IPS-NIHi7 (cell line): ENCODE measurements around the gene TBC1D22A.

Experiments used
- DNase-seq: peaks from one replicate; pipeline ENCODE4 v3.0.0; 2012; ENCODE audit warnings: mixed read lengths; ENCODE audit errors: extremely low spot score

Gene TBC1D22A

DNA sequence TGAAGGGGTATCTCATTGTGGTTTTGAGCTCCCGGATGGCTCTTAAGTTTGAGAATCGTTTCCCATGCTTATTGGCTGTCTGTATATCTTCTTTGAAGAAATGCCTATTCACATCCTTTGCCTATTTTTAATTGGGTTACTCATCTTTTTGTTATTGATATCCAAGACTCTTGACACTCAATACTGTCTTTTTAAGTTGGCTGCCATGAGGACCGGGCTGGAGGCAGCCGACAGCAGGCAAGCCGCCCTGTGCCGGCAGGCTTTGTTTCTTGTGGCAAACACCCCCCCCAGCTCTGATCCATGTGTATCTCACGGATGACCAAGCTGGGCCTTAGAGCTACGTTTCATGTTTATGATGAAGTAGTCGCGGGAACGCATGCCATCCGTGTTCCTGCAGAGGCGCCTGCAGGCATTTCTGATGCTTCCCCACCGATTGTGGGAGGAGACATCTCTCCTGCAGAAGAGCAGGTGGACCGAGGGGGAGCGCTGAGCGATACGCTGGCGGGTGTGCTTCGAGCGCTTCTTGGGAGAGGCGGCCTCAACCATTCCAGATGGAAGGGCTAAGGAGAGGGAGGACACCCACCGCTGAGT is 95.8 kb downstream of the TBC1D22A start:
- DNase-seq = no peak

DNA sequence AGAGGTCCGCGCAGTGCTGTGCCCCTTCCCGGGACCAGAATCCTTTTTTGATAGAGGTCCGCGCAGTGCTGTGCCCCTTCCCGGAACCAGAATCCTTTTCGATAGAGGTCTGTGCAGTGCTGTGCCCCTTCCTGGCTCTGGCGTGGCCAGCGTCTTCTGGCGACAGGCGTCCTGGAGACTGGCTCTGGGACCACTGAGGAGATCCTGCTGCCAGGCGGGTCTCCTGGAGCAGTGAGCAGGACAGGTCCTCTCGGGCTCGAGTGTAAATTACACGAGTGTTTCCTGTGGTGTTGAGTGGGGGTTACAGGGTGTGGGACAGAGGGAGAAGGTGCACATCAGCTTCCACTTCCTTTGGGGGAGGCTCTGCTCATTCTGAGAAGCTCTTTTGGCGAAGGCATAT is 98.1 kb downstream of the TBC1D22A start:
- DNase-seq = peak; percentile 7

DNA sequence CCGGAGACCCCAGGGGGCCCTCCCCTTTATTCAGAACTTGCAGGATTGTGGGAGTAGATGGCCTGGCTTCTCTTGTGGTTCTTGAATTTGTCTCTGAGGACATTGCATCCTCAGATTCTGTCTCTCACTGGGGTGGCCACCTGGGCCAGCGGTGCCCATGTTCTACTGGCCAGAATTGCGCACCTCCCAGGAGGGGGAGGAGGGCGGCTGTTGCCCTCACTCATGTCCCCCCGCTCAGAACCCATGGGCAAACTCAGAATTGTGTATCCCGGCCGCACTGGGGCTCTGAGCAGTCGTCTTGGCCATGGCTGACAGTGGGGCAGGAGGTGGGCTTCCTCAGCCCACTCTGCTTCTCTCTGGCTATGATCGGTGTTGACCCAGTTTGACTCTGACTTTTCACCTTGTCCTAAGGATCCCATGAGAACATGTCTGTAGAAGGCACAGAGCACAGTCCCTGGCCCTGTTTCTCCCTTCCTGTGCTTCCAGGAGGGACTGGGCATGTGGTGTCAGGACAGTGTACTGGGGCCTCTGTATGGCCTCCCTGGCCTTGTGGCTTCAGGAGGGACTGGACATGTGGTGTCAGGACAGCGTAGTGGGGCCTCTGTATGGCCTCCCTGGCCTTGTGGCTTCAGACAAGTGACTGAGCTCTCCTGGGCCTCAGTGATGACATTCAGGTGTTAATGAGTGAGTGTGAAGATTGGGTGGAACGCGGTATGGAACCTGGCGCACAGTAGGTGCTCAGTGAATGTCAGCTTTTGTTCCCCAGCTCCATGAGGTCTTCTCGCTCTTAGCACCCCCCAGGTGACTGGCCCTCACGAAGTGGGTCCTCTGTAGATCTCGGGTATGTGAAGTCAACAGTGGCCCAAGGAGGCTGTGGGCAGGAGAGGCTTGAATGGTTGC is 99.3 kb downstream of the TBC1D22A start:
- DNase-seq = no peak

DNA sequence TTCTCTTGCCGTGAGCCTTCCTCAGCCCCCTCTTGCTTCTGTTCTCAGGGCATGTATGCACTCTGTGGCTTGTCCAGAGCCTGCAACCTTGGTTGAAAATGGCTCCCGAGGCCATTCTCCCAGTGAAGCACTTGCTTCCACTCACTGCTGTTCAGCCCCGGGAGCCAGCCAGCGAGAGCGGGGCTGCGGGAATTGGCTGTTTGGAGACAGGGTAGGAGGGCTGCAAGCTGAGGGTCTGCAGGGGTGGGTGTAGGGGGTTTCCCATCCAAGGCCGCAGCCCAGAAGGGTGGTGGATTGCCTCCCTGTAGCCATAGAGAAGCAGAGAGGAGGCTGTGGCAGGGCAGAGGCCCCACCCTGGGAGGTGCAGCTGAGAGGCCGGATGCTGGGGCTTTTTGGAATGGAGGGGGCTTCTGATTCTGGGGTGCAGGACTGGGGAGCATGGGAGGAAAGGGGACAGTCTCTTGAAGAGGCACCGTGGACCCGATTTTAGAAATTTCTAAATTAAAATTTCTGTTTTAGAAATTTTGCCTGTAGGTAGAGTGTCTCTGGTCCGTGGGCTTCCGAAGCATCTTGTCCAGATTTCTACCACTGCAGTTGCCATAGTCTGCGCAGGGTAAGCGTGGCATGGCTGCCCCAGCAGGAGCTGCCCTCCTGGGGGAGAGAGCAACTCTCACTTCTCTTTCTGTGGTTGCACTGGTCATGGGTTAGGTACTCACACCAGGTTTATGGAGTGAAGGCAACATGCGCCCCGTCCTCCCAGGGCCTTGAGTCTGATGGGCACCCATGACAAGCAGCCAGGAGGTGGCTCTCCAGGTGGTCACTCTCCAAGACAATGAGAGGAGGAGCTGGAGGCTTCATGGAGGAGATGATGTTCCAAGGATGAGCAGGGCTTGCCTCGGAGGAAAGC is 100.2 kb downstream of the TBC1D22A start:
- no peak for DNase-seq

DNA sequence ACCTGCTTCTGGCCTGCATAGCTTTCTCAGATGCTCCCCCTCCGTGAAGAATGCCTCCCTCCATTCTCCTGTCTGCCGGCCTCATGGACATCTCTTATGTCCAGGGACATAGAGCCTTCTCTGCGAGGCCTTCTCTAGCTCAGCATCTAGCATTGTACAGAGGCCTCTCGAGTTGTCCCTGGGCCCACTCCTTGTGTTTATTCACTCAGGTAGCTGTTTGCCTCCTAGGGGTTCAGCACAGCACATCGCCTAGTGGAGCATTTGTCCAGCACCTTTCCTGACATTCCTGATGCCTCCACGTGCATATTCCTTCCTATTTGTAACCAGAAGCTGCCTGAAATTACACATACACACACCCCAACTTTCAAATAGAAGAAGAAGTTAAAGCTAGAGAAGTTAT is 101.3 kb downstream of the TBC1D22A start:
- DNase-seq = no peak

DNA sequence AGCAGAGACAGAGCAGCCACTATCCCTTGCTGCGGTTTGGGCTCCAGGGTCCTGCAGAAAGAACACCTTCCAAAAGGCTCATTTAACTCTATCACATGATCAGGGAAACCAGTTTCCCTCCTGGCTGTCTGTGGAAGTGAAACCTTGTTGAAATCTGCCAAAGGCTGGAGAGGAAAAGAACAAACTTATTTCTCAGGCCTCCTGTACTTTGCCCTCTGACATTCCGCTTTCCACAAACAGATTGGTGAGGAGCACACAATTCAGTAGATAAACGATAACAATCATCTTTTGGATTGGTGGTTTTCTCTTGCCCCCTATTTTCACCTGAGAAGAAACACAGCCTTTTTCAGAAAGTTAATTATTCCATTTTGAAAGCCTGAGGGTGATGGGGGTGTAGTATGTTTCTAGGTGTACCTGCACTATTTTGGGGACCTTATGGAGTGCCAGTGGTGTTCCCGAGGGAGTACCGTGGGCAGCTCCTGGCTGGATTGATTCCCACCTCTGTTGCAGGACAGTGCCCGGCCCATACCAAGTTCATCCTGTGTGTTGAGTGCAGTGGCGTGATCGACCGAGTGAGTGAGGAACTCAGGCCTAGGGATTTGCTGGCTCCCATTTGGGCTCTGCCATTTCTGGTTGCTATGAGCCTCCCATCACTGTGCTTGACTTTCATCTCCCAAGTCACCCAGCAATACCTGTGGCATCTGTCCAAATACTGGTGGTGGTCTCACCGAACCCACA is 102.0 kb downstream of the TBC1D22A start:
- no peak for DNase-seq

DNA sequence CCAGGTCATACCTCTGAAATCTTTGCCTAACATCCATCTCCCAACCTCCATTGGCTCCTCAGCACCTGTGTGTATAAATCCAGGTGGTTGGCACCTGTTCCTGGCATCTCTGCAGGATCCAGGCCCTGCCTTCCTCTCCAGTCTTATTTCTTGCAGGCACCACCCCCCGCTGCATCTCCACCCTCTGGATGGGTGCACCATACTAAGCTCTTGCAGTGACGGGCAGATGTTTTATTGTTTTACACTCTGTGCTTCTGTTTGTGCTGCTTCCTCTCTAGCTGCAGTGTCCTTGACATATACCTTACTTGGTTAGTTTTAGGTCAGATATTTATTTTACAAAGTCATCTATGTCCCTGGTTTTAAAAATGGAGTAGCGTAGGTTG is 102.6 kb downstream of the TBC1D22A start:
- no peak for DNase-seq

DNA sequence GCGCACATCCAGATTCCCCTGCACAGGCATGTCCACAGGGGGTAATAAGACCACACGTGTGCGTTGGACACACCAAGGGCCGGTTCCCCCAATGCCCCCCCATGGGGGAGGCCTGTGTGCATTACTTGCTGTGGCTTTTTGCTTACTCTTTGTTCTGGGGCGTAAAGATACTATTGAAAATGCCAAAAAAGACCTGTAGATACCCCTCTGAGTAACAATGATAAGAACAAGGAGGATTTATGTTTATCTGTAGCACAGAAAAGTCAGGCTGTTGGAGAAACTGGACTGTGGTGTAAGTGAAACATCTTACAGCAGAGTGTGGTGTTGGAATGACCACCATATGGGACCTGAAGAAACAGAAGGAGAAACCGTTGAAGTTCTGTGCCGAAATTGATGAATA is 103.2 kb downstream of the TBC1D22A start:
- no peak for DNase-seq

DNA sequence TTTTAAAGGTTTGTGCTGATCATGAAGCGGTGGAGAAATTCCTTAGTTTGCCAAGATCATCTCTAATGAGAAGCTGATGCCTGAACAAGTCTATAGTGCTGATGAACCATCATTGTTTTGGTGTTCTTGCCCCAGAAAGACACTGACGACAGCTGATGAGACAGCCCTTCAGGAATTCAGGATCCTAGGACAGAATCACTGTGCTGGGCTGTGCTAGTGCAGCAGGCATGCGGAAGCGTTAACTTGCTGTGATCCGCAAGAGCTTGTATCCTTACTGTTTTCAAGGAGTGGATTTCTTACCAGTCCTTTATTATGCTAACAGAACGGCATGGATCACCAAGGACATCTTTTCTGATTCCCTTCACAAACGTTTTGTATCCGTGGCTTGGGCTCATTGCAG is 104.1 kb downstream of the TBC1D22A start:
- peak; percentile 38 for DNase-seq

DNA sequence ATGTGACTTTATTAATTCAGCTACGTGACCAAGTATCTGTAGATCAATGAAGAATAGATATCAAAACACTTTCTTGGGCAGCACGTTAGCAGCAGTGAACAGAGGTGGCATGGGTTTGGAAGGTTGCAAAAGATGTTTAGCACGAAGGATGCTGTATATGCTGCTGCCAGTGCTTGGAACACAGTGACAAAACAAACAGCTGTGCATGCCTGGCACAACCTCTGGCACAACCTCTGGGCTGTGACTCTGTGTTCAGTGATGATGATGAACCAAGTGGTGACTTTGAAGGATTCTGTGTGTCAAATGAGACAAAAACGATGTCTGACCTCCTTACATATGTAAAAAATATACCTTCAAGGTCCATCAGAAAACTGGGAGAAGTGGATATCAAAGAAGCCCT is 104.7 kb downstream of the TBC1D22A start:
- no peak for DNase-seq

DNA sequence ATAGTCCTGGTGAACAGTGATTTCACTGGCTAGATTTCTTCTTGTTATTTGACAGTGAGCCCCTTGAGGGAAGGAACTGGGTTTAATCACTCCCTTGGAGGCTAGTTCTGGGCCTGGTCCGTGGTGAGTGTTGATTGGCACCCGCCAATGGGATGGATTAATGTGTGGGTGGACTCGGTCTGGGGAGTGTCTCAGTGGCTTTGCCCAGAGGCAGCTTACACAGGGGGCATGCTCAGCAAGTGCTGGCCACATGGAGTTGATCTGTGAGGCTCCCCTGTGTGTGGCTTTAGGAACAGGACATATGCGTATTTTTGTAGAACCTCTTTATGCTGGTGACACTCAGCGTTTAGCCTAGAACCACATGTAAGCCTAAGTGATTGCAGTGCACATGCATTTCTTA is 106.9 kb downstream of the TBC1D22A start:
- DNase-seq = no peak

DNA sequence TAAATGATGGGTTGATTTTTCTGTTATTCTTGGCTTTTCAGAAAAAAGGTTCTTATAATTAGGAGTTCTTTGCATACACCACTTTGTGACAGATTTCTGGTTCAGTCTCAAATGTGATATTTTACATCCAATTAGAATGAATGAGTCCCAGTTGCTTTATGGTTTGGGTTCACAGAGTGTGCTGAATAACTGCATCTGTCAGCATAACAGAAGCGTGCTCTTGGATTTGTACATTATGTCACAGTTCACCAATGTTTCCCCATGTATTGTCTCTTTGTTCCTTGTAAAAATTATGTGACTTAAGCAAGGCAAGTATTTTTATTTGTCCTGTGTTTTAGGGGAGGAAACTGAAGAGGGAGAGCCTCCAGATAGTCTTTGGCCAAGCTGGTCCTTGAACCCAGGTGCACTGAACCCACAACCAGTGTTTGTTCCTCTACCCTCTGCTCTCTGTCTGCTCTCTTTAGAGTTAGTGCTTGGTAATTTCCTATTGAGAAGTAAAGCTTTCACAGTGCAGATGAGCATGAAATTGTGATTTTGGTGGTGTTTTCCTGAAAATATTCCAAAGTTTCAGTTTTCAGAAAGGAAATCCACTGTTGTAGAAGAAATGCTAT is 107.5 kb downstream of the TBC1D22A start:
- no peak for DNase-seq

DNA sequence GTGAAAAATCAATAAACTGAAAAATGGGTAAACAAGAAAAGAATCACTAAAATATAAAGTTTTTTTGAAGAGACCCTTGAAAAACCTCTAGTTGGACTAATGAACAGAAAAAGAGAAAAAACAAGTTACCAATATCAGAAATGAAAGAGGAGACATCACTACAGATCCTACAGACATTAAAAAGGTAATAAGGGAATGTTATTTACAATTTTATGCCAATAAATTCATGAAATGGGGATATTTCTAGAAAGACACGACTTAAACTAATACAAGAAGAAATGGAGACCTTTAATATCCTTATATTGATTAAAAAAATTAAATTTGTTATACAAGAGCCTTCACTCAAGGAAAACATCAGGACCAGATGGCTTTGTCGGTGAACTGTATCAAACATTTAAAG is 109.4 kb downstream of the TBC1D22A start:
- no peak for DNase-seq

DNA sequence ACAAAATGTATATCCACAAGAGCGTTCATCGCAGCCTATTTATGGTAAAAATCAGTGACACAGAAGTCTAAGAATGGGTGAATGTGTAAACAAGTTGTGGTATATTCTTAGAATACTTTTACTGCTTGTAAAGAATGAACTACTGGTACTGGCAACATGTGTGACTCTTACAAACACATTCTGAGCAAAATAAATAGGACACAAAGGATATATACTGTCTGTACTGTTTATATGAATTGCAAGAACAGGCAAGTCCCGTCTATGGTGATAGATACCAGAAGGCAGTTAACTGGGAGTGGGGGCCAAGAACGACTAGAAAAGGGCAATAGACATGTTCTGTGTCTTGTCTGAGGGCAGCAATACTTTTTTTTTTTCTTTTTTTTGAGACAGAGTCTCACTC is 112.6 kb downstream of the TBC1D22A start:
- DNase-seq = no peak

DNA sequence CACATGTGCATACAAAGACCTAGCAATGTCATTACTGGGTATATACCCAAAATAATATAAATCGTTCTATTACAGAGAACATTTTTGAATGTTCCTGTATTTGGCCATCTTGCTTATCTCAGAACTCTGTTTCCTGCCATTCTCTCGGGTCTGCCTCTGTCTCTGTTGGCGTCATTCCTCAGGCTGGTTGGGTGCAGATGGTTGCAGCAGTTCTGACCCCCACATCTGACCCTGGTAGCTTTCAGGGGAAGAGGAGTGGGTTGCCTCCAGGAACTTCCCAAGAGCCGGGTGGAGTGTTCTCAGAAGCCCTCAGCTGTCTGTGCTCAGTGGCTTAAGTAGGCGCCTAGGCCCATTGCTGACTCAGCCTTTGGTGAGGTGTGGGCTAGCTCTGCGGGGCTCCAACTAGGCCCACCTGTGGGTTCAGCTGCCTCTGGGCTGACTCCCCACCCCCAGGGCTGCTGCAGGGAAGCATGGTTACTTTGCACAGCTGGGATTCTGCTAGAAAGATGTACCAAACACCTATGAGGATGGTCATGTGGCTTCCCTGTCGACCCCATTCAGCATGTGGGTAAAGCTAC is 114.0 kb downstream of the TBC1D22A start:
- DNase-seq = no peak

DNA sequence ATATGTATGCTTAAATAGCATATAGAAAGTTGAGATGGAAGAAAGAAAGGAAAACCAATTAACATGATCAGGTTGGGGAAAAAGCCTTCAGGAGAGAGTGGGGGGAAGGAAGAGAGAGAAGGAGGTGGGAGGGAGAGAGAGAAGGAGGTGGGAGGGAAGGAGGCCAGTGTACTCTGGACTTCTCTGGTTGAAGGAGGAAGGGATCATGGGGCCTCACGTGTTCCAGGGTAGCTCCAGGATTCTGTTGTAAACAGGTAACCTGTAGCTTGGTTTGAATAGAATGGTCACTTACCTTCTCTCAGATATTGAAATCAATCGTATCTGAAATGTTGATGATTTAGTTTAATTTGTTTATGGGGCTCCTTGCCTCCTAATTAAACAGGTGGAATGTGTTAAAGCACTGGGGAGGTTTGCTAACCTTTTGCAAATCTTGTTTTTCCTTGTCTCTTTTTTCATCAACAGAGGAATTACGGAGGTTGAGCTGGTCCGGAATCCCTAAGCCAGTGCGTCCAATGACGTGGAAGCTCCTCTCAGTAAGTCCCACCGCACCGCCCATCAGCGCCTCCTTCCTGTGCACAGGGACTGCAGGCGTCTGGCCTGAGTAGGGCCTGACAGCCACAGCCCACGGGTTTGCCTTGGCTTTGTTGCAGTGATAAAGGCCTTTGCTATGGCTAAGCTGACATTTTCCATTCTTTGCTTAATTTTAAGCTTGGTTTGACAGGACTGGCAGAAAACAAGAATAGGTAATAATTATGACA is 115.9 kb downstream of the TBC1D22A start:
- peak; percentile 49 for DNase-seq

DNA sequence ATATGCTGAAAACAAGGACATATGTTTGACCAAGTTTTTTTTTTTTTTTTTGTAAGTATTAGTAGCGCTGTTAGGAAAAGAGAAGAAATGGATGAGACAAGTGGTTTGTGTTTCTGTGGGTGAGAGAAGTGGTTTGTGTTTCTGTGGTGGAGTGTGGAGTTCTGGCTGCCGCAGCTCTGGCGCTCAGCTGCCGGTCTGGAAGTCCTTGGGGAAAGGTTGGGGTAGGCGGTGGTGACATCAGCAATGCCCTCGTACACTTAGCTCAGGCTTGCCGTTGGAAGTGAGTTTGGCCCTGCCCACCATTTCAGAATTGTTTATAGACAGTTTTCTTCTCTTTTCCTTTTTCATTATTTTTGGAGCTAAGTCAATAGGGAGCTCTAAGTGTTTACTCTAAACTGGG is 116.6 kb downstream of the TBC1D22A start:
- DNase-seq = no peak

DNA sequence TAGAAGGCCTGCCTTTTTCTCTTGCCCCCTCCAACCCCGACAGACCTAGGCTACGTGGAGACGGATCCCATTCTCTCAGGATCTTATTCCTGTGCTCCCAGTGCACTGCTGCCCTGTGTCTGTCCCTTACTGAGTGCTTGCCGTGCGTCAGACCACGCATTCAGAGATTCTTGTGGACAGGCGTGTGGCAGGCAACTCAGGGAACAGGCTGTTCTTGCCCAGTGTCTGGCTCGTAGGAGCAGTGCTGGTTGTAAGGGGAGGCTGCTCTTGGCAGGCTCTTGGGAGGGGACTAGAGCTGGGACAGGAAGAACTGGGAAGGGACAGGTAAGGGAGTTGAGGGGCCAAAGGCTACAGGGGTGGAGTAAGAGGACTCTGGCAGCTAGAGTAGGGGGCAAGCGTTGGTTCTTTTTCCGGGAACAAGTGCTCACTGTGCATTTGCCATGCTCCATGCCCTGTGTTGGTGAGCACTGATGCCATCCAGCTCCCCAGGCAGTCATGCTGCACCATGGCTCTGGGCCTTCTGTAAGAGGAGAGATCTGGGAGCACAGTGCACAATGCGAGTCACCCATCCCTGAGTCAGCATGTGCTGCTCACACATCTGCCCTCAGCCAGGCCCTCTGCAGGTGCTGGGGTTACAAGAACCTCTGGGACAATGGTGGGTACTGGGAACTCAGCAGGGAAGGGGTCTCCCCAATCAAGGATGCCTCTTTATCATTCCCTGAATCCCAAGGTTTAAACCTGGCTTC is 119.1 kb downstream of the TBC1D22A start:
- DNase-seq = no peak

DNA sequence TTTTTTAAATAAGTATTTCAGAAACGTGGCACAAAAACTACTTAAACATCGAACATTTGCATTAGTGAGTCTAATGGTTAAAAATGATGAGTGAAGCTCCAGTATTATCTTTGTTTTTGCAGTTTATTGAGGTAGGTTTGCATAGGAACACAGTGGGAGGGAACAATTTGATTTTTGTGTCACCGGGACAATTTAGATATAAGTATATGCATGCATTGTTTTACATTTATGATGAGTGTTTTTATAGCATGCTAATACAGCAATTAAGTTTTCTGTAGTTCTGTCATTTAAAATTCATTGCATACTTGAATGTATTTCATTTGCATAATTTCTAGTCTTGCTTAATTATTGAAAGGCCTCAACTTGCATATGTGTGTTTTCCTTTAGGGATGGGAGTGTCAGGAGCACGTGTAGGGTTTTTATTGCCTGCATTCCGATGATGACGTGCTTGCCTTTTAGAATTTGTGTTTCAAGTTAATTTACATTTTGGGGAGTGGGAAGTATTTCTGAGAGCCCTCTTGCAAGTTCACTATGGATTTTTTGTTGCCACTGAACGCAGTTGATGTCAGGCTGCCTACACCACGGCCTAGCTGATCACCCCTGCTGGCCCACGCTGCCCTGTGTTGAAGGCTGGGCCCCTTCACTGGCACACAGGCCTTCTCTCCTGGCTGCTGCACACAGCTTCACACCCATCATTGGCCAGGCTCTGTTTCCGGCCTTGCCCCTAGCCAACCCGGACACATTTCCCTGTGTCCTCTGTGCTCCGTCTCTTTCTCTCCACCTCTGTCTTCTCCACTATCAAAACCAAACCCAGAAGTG is 120.9 kb downstream of the TBC1D22A start:
- DNase-seq = no peak
